ENCODE measurements around the gene COG7.
"Not testable (repeated sequence)": the region's sequence is repeated elsewhere in the genome, so short reads cannot be mapped to it uniquely, and the experiment has no call there.

COG7 gene

GRCh38 chr16:23466162-23466885, 13.3 kb upstream of the COG7 start:
- DNase-seq = no peak

- DNase-seq = no peak
Observed at GRCh38 chr16:23465179-23465578, 12.2 kb upstream of the COG7 start.

GRCh38 chr16:23464196-23464595, 11.2 kb upstream of the COG7 start:
- no peak for DNase-seq

GRCh38 chr16:23462994-23463393, 10.0 kb upstream of the COG7 start:
- not testable (repeated sequence) for DNase-seq

GRCh38 chr16:23453338-23454052, 506 bp upstream of the COG7 start:
- DNase-seq = no peak

- no peak for DNase-seq
Observed at GRCh38 chr16:23452221-23452571, 793 bp downstream of the COG7 start.

- DNase-seq = no peak
Observed at GRCh38 chr16:23448392-23448791, 4.6 kb downstream of the COG7 start.

GRCh38 chr16:23437542-23437941, 15.4 kb downstream of the COG7 start:
- not testable (repeated sequence) for DNase-seq

- DNase-seq = no peak
Observed at GRCh38 chr16:23436951-23437350, 16.0 kb downstream of the COG7 start.

GRCh38 chr16:23435500-23435899, 17.5 kb downstream of the COG7 start:
- peak; percentile 45 to 66 for DNase-seq

GRCh38 chr16:23434380-23434779, 18.6 kb downstream of the COG7 start:
- peak in 1 of 2 donors; percentile 68 for DNase-seq

GRCh38 chr16:23433261-23433920, 19.6 kb downstream of the COG7 start:
- DNase-seq = no peak

- no peak for DNase-seq
Observed at GRCh38 chr16:23432176-23433128, 20.5 kb downstream of the COG7 start.

- no peak for DNase-seq
Observed at GRCh38 chr16:23428351-23428750, 24.6 kb downstream of the COG7 start.

- DNase-seq = no peak
Observed at GRCh38 chr16:23424292-23424958, 28.6 kb downstream of the COG7 start.

GRCh38 chr16:23423496-23424049, 29.4 kb downstream of the COG7 start:
- DNase-seq = no peak

GRCh38 chr16:23420011-23420410, 33.0 kb downstream of the COG7 start:
- no peak for DNase-seq

GRCh38 chr16:23416816-23417215, 36.2 kb downstream of the COG7 start:
- no peak for DNase-seq

- DNase-seq = no peak
Observed at GRCh38 chr16:23414731-23415130, 38.3 kb downstream of the COG7 start.

GRCh38 chr16:23410176-23410575, 42.8 kb downstream of the COG7 start:
- DNase-seq = no peak

- DNase-seq = no peak
Observed at GRCh38 chr16:23409522-23409921, 43.5 kb downstream of the COG7 start.

GRCh38 chr16:23408823-23409298, 44.1 kb downstream of the COG7 start:
- no peak for DNase-seq

All from CD4-positive, alpha-beta T cell treated with Interleukin-1 beta for 1 hour (primary cell).